HG02973 (cell line): ENCODE results near the gene ITPRIPL2.

Experiments
- ATAC-seq: cut with Tn5 transposase; IDR thresholded peaks from one replicate; pipeline ENCODE4 v1.9.1; 2021; ENCODE audit warnings: moderate library complexity; ENCODE audit not compliant: unreplicated experiment

ITPRIPL2 gene

DNA sequence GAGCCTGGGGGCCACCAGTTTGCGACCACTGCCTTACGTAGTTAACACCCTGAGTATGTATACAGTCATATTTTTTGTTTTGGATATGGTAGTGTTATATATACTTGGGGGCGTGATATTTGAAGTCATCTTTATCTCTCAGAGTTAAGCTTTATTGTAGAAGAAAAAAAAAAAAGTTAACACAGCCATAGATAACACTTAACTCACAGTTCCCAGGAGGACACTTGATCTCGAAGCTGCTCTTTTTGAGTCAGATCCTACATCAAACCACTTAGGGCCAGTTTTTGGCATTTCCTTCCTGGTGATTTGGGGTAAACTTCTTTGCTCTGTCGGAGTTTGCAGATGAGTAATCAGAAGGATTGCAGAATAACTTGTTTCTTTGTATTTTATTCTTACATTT is 5.8 kb downstream of the ITPRIPL2 start:
- ATAC-seq, result no peak

DNA sequence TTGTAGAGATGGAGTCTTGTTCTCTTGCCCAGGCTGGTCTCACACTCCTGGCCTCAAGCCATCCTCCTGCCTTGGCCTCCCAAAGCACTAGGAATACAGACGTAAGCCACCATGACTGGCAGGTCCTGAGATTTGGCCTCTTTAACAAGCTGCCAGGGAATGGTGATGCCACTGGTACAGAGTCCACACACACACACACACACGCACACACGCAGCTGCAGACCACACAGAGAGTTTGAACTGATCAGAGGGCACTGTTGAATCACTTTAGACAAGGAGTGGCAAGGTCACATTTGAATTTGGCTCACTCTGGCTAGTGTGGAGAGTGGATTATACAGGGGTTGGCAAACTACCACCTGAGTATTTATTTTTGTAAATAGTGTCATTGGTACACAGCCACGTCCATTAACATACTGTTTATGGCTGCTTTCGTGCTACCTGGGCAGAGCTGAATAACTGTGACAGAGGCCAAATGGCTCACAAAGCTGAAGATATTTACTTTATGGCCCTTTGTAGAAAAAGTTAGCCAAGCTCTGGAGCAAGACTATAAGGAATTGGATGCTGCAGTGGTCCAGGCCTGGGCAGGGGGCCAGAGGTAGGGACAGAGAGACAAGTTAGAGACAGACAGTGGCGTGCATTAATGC is 9.9 kb downstream of the ITPRIPL2 start:
- no peak for ATAC-seq

DNA sequence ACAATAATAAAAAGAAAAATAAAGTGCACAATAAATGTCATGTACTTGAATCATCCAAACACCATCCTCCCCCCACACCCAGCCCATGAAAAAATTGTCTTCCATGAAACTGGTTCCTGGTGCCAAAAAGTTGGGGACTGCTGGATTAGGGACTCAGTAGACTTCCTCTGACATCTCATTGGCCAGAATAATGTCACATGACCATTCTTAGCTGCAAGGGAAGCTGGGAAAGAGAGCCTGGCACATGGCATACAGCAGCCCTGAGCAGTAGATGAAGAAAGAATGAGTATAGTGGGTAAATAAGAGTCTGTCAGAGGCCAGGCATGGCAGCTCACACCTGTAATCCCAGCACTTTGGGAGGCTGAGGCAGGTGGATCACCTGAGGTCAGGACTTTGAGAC is 12.5 kb downstream of the ITPRIPL2 start:
- no peak for ATAC-seq

DNA sequence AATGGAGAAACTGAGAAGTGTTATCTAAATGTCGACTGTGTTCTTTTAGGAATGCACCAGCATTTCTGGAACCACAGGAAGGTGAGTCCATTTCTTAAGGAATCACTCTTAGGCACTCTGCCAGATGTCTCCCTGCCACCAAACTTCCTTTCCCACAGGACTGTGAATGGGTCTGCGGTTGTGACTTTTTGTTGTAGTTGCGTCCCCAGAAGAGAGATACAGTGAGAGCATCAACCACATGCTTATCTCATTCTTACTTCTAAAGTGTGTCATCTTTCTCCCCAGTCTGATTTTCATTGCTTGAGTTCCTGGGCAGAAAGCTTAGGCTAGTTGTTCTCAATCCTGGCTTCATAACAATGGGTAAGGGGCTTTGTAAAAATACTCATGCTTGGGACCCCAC is 13.4 kb downstream of the ITPRIPL2 start:
- peak; percentile 6 for ATAC-seq

DNA sequence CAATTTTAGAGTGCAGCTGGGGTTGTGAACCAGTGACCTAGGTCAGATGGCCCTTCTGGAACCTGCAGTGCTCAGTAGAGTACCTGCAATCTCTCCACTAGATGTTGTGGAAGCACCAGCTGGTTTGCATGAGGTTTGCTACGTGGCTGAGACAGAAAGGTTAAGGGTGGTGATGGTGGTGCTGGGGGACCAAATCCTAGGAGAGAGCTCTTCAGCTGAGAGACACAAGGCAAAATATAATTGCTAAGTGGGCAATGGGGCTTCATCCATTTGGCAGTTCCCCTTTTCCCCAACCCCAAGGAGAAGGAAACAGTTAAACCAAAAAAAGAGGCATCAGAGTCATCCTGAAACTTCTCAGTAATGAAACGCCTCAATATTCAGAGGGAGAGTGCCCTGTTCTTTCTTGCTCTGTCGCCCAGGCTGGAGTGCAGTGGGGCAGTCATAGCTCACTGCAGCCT is 13.9 kb downstream of the ITPRIPL2 start:
- ATAC-seq, result peak; percentile 48

DNA sequence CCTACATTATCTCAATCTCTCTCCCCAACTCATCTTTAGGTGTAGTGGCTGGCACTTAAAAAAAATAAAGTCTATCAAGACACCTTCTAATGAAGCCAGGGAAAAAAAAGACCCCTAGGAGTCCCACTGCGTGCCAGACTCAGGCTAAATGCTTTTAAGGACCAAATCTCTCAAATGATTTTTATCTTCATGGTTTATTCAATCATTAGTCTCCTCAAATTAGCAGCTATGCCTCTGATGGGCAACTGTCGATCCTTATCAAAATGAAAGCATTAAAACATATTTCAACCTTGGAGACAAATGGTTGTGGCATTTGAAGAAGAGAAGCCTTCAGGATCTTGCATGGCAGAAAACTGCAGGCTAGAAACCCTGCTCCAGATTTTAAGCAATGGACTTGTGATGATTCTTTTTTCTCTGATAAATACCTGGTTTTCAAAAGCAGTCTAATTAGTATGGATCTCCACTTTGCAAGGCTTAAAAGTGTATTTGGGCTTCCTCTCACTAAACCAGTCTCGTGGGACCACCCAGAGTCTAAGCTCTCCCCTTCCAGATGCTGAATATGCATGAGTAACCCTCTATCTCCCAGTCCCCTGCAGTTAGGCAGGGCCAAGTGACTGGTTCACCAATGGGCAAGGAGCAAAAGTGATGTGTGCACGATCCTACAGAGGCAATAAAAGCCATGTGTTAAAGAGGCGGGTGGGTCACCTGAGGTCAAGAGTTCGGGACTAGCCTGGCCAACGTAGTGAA is 14.9 kb downstream of the ITPRIPL2 start:
- no peak for ATAC-seq

DNA sequence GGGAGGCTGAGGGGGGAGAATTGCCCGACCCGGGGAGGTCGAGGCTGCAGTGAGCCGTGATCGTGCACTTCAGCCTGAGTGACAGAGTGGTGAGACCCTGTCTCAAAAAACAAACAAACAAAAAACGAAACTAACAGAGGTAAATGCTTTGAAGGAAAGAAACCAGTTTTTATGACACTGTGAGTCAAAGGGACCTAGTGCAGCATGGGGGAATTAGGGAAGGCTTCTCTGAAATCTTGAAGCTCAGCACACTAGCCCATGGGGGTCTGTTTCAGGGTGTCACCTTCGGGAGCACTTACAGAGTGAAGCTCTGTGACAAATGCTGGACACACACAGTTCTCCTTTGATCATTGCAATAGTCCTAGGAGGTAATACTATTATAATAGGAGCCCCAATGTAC is 16.6 kb downstream of the ITPRIPL2 start:
- ATAC-seq, result no peak

DNA sequence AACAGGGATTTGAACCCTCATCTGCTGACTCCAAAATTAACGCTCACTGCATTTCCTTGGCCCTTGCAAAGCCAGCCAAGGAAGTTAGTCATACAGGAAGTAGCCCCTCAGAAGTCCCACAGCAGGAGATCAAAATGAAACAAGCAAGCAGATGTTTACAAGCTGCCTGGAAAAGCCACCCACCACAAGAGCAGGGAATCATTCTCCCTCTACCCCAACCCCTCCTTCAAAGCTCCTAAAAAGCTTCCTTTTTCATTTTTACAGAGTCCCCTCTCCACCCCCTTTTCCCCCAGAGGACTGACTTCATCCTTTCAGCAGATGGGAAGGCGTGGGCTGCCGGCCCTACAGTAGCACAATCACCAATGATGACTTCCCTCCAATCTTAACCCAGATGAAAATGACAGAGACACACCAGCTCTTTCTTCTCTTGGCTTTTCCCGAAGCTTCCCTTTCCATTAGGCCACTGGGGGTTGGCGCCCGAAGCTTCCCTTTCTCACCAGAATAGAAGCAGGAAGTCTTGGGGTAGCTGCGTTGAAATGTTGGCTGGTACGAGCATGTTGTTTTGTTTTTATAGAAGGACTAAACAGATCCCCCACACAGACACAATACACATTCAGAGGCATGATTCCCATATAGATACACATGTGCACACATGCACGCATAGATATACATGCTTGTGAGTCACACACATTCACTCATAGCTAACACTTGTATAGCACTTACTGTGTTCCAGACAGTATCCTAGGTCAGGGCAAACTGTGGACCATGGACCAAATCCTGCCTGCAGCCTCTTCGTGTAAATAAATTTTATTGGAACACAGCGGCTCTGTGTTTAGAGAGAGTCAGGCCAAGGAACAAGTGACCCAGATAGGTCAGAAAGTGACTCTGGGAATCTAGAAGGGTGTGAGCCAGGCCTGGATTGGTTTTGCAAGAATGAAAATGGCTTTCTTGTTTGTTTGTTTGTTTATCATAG is 17.4 kb downstream of the ITPRIPL2 start:
- ATAC-seq, result no peak

DNA sequence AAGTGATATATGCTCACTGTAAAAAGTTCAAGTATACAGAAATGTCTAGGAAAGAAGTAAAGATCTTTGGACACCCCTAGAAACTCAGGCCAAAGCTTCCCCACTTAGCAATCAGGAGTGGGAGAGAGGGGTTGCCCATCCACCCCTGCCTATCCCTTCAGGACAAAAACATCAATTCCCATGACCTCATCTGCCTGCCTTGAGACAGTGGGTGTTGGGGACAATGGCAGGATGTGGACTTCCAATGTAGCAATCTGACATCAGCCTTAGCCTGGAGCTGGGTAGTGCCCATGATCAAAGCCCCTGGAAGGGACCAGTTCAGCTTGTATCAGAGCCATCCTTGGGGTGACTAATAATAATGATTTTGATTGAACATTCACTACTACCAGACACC is 18.1 kb downstream of the ITPRIPL2 start:
- ATAC-seq, result no peak

DNA sequence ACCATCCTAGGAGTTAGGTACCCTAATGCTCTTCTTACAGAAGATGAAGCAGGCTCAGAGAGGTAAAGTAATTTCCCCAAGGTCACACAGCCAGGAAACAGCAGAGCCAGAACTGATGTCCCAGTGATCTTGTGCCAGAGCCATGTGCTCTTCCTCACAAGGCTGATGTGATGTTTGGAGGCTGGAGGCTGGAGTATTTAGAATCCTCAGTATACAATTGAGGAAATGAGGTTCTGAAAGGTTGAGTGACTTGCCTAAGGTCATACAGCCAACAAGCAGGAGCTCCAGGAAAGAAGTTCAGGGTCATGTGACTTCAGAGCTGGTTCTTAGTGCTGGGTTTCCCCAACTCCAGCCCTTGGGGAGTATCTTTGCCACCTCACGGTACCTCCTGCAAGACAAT is 18.5 kb downstream of the ITPRIPL2 start:
- ATAC-seq, result no peak

DNA sequence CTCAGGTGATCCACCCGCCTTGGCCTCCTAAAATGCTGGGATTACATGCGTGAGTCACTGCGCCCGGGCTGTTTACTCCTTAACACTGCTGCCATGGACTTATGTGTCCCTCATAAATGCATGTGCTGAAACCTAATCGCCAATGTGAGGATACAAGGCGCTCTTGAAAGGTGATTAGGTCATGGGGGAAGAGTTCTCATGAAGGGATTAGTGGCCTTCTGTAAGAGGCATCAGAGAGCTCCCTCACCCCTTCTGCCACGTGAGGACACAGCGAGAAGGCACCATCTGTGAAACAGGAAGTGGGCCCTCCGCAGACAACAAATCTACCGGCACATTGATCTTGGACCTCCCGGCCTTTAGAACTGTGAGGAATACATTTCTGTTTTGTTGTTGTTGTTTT is 19.1 kb downstream of the ITPRIPL2 start:
- no peak for ATAC-seq

DNA sequence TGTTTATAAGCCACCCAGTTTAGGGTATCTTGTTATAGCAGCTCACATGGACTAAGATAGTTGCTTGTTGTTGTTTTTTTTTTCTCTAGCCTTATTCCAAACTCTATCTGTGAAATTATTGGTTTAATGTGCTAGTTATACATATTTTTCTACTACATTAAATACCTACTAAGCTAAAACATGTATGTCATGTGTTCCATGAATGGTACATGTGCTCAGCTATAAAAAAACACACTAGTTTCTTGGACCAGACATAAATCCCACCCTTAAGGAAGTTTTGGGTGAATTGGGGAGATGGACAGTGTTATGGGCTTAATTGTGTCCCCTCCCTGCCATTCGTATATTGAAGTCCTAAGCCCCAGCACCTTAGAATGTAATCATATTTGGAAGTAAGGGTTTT is 19.8 kb downstream of the ITPRIPL2 start:
- ATAC-seq, result no peak

DNA sequence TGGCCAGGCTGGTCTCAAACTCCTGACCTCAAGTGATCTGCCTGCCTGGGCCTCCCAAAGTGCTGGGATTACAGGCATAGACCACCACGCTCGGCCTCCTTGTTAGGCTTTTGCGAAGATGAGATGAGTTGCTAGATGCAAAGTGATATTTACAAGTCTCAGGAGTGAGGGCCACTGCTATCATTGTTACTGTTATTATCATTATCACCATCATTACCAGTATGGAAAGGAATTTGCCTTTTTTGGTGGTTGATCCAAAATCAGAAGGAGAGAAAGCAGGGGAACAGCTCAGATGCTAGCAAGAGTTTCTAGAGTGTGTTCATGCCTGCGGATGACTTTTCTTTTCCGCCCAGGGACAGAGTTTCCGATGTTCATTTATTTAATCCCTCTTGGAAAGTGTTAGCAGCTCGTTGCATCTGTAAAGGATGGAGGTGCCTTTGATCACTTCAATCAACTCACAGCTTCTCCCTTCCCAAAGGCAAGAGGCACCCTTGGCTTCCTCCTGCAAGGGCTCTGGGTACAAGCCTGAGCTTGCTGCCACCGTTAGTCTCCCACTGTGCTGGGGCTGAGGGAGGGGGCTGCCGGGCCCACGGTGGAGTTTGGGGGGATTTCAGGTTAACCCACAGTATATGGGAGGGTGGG is 21.6 kb downstream of the ITPRIPL2 start:
- no peak for ATAC-seq

DNA sequence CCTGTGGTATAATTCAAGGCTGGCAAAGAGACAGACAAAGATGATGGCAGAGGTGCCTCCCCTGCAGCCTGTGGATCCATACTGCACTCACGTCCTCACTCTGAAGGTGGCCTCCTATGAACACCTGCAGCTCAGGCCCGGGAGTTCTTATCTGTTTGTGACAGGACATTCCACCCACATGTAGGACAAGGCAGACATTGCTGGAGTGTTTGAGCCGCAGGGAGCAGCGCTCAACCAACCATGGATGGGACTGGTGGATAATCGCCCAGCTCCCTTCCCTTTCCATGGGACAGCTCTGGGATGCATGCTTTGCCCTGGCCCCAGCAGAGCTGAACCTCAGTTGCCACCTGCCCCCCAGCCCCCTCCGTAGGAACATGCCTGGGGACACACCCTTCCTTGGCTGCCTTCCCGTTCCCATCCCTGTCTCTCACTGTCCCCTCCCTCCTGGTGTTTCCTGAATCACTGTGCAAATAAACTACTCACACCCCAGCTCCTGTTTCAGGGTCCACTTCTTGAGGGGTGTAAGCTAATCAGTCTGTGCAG is 22.2 kb downstream of the ITPRIPL2 start:
- no peak for ATAC-seq

DNA sequence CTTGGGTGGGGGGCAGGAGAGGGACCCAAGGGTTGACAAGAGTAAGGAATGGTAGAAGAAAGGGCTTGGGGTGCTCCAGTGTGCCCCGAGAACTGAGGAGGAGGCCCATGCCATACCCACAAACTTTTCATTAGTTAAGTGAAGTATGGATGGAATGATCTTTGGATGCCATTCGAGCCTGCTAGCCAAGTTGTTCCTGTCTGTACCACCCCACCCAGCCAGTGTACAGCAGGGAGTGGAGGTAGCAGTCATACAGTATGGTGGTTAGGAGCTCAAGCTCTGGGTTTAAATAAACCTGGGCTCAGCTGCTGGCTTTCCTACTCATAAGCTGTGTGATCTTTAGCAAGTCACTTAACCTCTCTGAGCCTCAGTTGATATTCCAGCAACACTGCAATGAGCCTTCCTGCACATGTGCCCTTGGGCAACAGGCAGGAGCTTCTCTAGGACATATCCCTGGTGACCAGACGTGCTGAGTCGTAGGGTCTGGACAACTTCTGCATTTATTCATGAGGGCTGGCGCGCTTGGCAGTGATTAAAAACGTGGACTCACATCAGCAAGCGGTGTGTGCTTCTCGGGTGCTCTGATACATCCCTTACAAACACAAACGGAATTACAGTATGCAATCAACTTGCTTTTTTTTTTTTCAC is 22.9 kb downstream of the ITPRIPL2 start:
- ATAC-seq, result no peak

DNA sequence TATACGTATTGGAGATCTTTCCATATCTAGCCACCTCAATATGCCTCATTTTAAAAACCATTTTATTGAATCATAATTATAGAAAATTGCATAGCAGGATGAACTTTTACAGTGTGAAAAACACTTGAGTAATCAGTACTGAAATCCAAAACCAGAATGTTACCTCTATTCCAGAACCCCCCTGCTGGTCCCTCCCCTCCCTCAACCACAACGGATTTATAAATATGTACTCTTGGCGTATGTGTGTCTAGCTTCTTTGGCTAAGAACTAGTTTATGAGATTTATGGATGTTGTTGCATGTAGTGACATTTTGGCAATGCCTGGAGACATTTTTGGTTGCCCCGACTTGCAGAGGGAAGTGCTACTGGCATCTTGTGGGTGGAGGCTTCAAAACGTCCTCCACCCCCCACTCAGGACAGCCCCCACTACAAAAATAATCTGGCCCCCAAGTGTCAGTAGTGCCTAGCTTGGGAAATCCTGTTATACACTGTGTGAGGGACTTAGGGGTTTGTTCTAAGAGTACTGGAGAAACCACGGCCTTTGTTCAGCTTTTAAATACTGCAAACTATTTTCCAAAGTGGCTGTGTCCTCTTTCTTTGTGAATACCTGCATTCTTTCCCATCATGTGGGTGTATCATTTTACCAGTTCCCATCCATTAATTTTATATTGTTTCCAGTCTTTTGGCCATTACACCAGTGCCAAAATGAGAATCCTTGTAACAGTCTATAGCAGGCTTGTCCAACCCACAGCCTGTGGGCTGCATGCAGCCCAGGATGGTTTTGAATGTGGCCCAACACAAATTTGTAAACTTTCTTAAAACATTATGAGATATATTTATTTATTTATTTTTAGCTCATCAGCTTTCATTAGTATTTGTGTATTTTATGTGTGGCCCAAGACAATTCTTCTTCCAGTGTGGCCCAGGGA is 23.7 kb downstream of the ITPRIPL2 start:
- ATAC-seq, result no peak

DNA sequence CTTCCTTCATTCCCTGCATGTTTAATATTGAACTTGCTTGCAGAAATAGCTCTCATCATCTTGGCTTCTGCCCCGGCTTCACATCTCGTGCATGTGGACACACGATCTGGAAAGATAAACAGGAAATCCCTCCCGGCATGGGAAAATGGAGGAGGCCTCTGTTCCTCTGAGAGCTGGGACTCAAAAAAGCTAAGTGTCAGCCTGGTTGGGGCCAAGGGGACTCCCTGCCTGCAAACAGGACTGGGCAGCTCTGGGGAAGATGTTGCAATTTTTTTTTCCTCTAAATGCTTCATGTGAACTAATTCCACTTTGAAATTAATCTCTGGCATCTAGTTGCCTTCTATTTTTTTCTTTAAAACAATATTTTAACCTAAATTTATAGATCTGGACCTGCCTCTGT is 24.8 kb downstream of the ITPRIPL2 start:
- ATAC-seq, result no peak

DNA sequence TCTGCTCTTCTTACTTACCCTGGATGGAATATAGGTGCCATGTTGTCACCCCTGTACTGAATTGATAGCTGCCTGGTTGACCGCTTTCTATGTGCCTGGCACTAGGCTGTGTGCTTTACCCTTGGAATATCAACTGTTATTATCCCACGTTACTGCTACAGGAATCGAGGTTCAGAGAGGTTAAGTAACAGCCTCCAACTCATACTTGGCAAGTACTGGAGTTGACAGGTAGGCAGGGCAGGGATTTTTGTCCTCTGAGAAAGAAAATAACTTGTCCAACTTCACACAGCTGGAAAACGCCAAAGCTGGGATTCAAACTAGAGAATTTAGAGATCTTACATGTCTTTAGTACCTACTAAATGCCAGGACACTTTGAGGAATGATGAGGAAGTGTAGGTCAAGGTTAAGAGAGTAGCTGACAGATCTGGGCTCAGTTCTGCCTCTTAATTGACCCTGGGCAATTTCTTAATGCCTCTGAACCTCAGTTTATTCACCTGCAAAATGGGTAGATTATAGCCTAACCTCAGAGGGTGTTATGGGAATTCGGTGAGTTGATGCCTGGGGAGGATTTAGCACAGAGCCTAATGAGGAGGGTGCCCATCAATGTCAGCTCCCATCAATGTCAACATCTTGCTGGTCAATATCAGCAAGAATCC is 25.8 kb downstream of the ITPRIPL2 start:
- no peak for ATAC-seq

DNA sequence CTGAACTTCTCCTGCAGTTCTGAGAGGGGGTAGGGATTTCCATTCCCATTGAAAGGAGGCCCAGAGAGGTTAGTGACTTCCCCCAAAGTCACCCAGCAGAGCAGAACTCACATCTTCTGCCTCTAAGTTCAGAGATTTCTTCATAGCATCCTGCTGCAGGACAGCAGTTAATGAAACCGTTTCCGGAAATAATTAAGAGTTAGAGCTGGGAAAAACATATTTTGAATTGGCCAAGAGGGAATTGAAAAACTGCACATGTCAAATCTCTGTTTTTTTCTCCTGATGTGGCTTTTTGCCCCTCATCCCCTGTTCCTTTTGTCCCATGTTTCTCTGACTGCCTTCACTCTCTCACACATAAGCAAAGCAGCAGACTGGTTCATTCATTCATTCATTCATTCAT is 26.6 kb downstream of the ITPRIPL2 start:
- ATAC-seq, result no peak
